ENCODE measurements around the gene MTCH1. TPM values are rescaled to one million over a fixed set of nuclear protein-coding genes. Genes with fewer than 3 reads are reported as not detected.

The MTCH1 gene
- total RNA-seq, 2 experiments from 2014 or later: 231 to 239 TPM

GRCh38 chr6:37014667-37015066 is 28.7 kb upstream of the MTCH1 start:
- ChIA-PET CTCF (interaction anchor here (1.3 kb wide), 1 partner anchor 158 kb away, joined by 3 read pairs; no protein-coding TSS in a partner anchor), POLR2A (interaction anchor here (0.8 kb wide), 1 partner anchor 29 kb away, joined by 3 read pairs; the partner anchor contains the start of gene MTCH1)
- DNase-seq (no peak), ATAC-seq (ENCODE audit: poor library complexity) (no peak)
- H3K4me1 Mint-ChIP-seq (ENCODE audit: low read depth): peaks cover 20% of the 10 kb centered on the region
- Histone ChIP-seq H3K27me3 (ENCODE audit: control insufficient read depth in 1 of 2, insufficient read depth in 2 of 2, low read length in 2 of 2) (no peaks in the 10 kb centered on the region), H3K4me3 (ENCODE audit: low read length) (no peak overlapping the region), H3K36me3 (ENCODE audit: insufficient read depth, low read length) (no peaks in the 10 kb centered on the region), H3K4me1 (ENCODE audit: insufficient read depth, low read length) (peaks cover 18% of the 10 kb centered on the region), H3K9me3 (ENCODE audit: control insufficient read depth in 1 of 2, insufficient read depth in 1 of 2, low read length in 2 of 2) (no peaks in the 10 kb centered on the region), H3K27ac (ENCODE audit: low read depth in 1 of 2, low read length in 2 of 2) (no peak overlapping the region)
- intact Hi-C loops (cut with DNase I, micrococcal nuclease): loop anchor here (5.0 to 10.0 kb wide), 5 partner anchors 37 to 390 kb away; no protein-coding TSS in a partner anchor
- TF ChIP-seq, protein P1, sequence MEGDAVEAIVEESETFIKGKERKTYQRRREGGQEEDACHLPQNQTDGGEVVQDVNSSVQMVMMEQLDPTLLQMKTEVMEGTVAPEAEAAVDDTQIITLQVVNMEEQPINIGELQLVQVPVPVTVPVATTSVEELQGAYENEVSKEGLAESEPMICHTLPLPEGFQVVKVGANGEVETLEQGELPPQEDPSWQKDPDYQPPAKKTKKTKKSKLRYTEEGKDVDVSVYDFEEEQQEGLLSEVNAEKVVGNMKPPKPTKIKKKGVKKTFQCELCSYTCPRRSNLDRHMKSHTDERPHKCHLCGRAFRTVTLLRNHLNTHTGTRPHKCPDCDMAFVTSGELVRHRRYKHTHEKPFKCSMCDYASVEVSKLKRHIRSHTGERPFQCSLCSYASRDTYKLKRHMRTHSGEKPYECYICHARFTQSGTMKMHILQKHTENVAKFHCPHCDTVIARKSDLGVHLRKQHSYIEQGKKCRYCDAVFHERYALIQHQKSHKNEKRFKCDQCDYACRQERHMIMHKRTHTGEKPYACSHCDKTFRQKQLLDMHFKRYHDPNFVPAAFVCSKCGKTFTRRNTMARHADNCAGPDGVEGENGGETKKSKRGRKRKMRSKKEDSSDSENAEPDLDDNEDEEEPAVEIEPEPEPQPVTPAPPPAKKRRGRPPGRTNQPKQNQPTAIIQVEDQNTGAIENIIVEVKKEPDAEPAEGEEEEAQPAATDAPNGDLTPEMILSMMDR (IDR thresholded peaks at IDR 0.05): no peak
- no peaks in the 10 kb centered on the region for H3K27me3 Mint-ChIP-seq
- no peak overlapping the region for H3K27ac Mint-ChIP-seq
- no peaks in the 10 kb centered on the region for H3K9me3 Mint-ChIP-seq
- no peak overlapping the region for H3K4me3 Mint-ChIP-seq
- no peaks in the 10 kb centered on the region for H3K36me3 Mint-ChIP-seq (ENCODE audit: low read depth)

- H3K27ac Mint-ChIP-seq: no peak overlapping the region
- intact Hi-C loops (cut with DNase I, micrococcal nuclease): loop anchor here (10.0 kb wide), 2 partner anchors 301 to 389 kb away; no protein-coding TSS in a partner anchor
- CTCF ChIA-PET: interaction anchor here (1.3 kb wide), 1 partner anchor 159 kb away, joined by 3 read pairs; no protein-coding TSS in a partner anchor
- no peak for ATAC-seq (ENCODE audit: poor library complexity)
- no peaks in the 10 kb centered on the region for H3K9me3 Mint-ChIP-seq
- peaks cover 11% of the 10 kb centered on the region for H3K4me1 Mint-ChIP-seq (ENCODE audit: low read depth)
- DNase-seq: no peak
- H3K36me3 ChIP-seq (ENCODE audit: insufficient read depth, low read length): no peaks in the 10 kb centered on the region
- no peaks in the 10 kb centered on the region for H3K36me3 Mint-ChIP-seq (ENCODE audit: low read depth)
- POLR2A ChIA-PET: no interaction called here
- H3K9me3 ChIP-seq (ENCODE audit: control insufficient read depth in 1 of 2, insufficient read depth in 1 of 2, low read length in 2 of 2): no peaks in the 10 kb centered on the region
- H3K27me3 ChIP-seq (ENCODE audit: control insufficient read depth in 1 of 2, insufficient read depth in 2 of 2, low read length in 2 of 2): no peaks in the 10 kb centered on the region
- H3K27me3 Mint-ChIP-seq: no peaks in the 10 kb centered on the region
- TF ChIP-seq, protein P1 (IDR thresholded peaks at IDR 0.05): no peak
- H3K4me3 ChIP-seq (ENCODE audit: low read length): no peak overlapping the region
- H3K4me3 Mint-ChIP-seq: no peak overlapping the region
- no peak overlapping the region for H3K27ac ChIP-seq (ENCODE audit: low read depth in 1 of 2, low read length in 2 of 2)
- H3K4me1 ChIP-seq (ENCODE audit: insufficient read depth, low read length): peaks cover 13% of the 10 kb centered on the region
Observed at GRCh38 chr6:37013516-37014491, 27.8 kb upstream of the MTCH1 start.

- H3K27me3 ChIP-seq (ENCODE audit: control insufficient read depth in 1 of 2, insufficient read depth in 2 of 2, low read length in 2 of 2): no peaks in the 10 kb centered on the region
- TF ChIP-seq, protein P1 (IDR thresholded peaks at IDR 0.05): no peak
- Mint-ChIP-seq H3K4me3 (no peak overlapping the region), H3K27me3 (no peaks in the 10 kb centered on the region), H3K9me3 (no peaks in the 10 kb centered on the region), H3K27ac (no peak overlapping the region), H3K4me1 (ENCODE audit: low read depth) (peaks cover 1% of the 10 kb centered on the region), H3K36me3 (ENCODE audit: low read depth) (no peaks in the 10 kb centered on the region)
- H3K9me3 ChIP-seq (ENCODE audit: control insufficient read depth in 1 of 2, insufficient read depth in 1 of 2, low read length in 2 of 2): no peaks in the 10 kb centered on the region
- intact Hi-C loops (cut with DNase I, micrococcal nuclease): loop anchor here (10.0 kb wide), 2 partner anchors 303 to 387 kb away; no protein-coding TSS in a partner anchor
- no peak overlapping the region for H3K4me3 ChIP-seq (ENCODE audit: low read length)
- CTCF ChIA-PET: no interaction called here
- no peak overlapping the region for H3K27ac ChIP-seq (ENCODE audit: low read depth in 1 of 2, low read length in 2 of 2)
- ATAC-seq (ENCODE audit: poor library complexity): no peak
- H3K36me3 ChIP-seq (ENCODE audit: insufficient read depth, low read length): no peaks in the 10 kb centered on the region
- POLR2A ChIA-PET: interaction anchor here (1.4 kb wide), 1 partner anchor 26 kb away, joined by 4 read pairs; the partner anchor contains the start of gene MTCH1
- peaks cover 7% of the 10 kb centered on the region for H3K4me1 ChIP-seq (ENCODE audit: insufficient read depth, low read length)
- DNase-seq: no peak
Observed at GRCh38 chr6:37011656-37012378, 25.8 kb upstream of the MTCH1 start.

All from CD4-positive, alpha-beta T cell (primary cell).